ENCODE measurements around the gene PHYHD1.

The PHYHD1 gene

GRCh38 chr9:128986671-128987070 lies 65.9 kb downstream of the PHYHD1 start:
- no peak for DNase-seq

DNA sequence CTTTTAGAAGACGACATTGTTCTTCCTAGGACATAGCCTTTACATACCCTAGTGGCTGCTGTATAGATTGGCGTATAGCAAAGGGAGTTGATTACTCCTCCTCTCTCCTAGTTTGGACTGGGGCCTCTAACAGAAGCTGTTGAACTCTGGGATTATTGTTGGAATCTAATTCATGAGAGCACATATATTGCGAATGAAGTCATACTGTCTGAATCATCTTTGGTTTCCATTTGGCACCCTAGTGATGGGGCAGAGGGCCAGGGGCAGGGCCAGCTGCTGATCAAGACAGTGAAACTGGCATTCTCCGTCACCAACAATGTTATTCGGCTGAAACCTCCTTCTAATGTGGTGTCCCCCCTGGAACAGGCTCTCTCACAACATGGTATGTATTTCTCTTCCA lies 67.0 kb downstream of the PHYHD1 start:
- no peak for DNase-seq
